Natural killer cell (primary cell): ENCODE measurements around the gene MOB2. TPM values are rescaled to one million over a fixed set of nuclear protein-coding genes. Genes with fewer than 3 reads are reported as not detected.

Source experiments
- ATAC-seq, 3 donors: fragments of 150-1000 bp in 2 of 3; fragments of 200-7000 bp in 1 of 3; cut with Tn5 transposase; 1 replicate in 1 of 3; 2 replicates in 2 of 3; pipeline ENCODE4 v1.10.0; 2021; ENCODE audit warnings: mild to moderate bottlenecking in 2 of 3, moderate library complexity in 2 of 3
- DNase-seq, 2 donors: peaks; one replicate each; pipeline versions ENCODE4 v3.0.0 to v3.0.0-alpha.2; 2013 to 2021; ENCODE audit warnings: mixed read lengths in 1 of 2
- H3K27ac ChIP-seq: one replicate; pipeline ENCODE4 v1.5.1; 2013; ENCODE audit warnings: mild to moderate bottlenecking, low read length
- H3K27me3 ChIP-seq: one replicate; pipeline ENCODE4 v1.6.1; 2013; ENCODE audit warnings: low read length; ENCODE audit not compliant: control insufficient read depth, insufficient read depth
- H3K36me3 ChIP-seq: one replicate; pipeline ENCODE4 v1.6.1; 2013; ENCODE audit warnings: low read length; ENCODE audit not compliant: control insufficient read depth, insufficient read depth
- H3K4me1 ChIP-seq: one replicate; pipeline ENCODE4 v1.6.1; 2013; ENCODE audit warnings: low read length; ENCODE audit not compliant: control insufficient read depth, insufficient read depth
- H3K4me3 ChIP-seq: one replicate; pipeline ENCODE4 v1.5.1; 2013; ENCODE audit warnings: low read length
- H3K9me3 ChIP-seq: one replicate; pipeline ENCODE4 v1.6.1; 2013; ENCODE audit warnings: low read length; ENCODE audit not compliant: control insufficient read depth, insufficient read depth
- H3K27ac Mint-ChIP-seq, 2 donors: one replicate each; pipeline ENCODE4 v1.8.0; 2022; ENCODE audit warnings: mild to moderate bottlenecking in 2 of 2, mixed read lengths in 2 of 2, moderate library complexity in 1 of 2
- H3K27me3 Mint-ChIP-seq, 2 donors: one replicate each; pipeline ENCODE4 v1.8.0; 2022; ENCODE audit warnings: low read depth in 2 of 2, mixed read lengths in 2 of 2
- H3K36me3 Mint-ChIP-seq: one replicate; pipeline ENCODE4 v1.8.0; 2022; ENCODE audit warnings: mixed read lengths
- H3K4me1 Mint-ChIP-seq, 2 donors: one replicate each; pipeline ENCODE4 v1.8.0; 2022; ENCODE audit warnings: mixed read lengths in 2 of 2
- H3K4me3 Mint-ChIP-seq: one replicate; pipeline ENCODE4 v1.8.0; 2022; ENCODE audit warnings: mild to moderate bottlenecking, moderate library complexity, mixed read lengths
- H3K9me3 Mint-ChIP-seq, 2 donors: one replicate each; pipeline ENCODE4 v1.8.0; 2022; ENCODE audit warnings: mixed read lengths in 2 of 2
- WGBS: methylation state at CpG from one replicate; pipeline ENCODE4 v1.1.7; 2013; ENCODE audit warnings: missing lambda C conversion rate; ENCODE audit not compliant: insufficient coverage; 5-methylcytosine and 5-hydroxymethylcytosine counted together
- intact Hi-C: fragments of 100-400 bp; cut with micrococcal nuclease; formaldehyde crosslinking; loops from one replicate; pipeline ENCODE4 v1.14.2; 2022
- total RNA-seq, 4 donors: library from RNA; stranded (reverse); fragments of 120-200 nt in 1 of 4; gene quantifications; one replicate each; pipeline versions ENCODE4 v1.2.3 to v1.2.4, GENCODE V29; 2013 to 2022
- TF ChIP-seq, protein P1 (sequence below): fragments of 200-600 bp; IDR thresholded peaks from one replicate; pipeline ENCODE4 v1.8.0; 2022; ENCODE audit warnings: antibody characterized with exemption

The MOB2 gene
- total RNA-seq, 3 donors from 2014 or later (not counting 1 experiment from before 2014, with no cell fraction given) = 61.9 to 79.6 (median 78.5) TPM

DNA sequence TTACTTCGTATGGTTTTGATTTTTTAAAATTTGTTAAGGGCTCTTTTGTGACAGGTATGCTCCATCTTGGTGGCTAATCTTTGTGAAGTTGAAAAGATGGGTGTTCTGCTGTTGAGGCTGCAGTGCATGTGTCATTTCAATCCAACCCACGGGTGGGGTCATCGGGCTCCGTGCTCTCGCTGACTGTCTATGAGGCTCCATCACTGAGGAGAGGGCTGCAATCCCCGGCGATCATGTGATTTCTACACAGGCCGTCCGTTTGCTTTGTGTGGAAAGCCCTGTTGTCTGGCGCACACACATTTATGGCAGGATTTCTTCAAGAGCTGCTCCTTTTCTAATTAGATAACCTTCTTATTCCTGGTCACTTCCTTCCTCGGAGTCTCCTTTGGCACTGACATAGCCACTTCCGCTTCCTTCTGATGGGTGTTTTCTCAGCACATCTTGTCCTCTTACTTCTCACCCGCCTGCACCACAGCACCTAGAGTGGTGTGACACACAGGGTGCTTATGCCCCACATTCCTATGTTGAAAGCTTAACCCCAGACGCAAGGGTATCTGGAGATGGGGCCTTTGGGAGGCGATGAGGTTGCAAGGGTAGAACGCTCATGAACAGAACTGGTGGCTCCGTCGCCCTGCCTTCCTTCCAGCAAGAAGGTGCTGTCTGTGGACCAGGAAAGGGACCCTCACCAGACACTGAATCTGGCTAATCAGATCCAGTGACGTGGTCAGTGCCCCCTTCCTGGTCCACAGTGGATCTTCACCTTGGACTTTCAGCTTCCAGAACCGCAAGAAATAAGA, 9.4 kb downstream of the MOB2 start:
- Histone ChIP-seq H3K4me1 (no peaks in the 10 kb centered on the region), H3K27me3 (no peaks in the 10 kb centered on the region), H3K27ac (no peak overlapping the region), H3K9me3 (no peaks in the 10 kb centered on the region), H3K36me3 (peaks cover 68% of the 10 kb centered on the region), H3K4me3 (no peak overlapping the region)
- Mint-ChIP-seq H3K36me3 (peaks cover 18% of the 10 kb centered on the region), H3K27me3 (no peaks in the 10 kb centered on the region), H3K4me3 (no peak overlapping the region), H3K27ac (no peak overlapping the region), H3K4me1 (peaks cover 5 to 7% of the 10 kb centered on the region in 2 donors), H3K9me3 (no peaks in the 10 kb centered on the region)
- TF ChIP-seq, protein P1, sequence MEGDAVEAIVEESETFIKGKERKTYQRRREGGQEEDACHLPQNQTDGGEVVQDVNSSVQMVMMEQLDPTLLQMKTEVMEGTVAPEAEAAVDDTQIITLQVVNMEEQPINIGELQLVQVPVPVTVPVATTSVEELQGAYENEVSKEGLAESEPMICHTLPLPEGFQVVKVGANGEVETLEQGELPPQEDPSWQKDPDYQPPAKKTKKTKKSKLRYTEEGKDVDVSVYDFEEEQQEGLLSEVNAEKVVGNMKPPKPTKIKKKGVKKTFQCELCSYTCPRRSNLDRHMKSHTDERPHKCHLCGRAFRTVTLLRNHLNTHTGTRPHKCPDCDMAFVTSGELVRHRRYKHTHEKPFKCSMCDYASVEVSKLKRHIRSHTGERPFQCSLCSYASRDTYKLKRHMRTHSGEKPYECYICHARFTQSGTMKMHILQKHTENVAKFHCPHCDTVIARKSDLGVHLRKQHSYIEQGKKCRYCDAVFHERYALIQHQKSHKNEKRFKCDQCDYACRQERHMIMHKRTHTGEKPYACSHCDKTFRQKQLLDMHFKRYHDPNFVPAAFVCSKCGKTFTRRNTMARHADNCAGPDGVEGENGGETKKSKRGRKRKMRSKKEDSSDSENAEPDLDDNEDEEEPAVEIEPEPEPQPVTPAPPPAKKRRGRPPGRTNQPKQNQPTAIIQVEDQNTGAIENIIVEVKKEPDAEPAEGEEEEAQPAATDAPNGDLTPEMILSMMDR = no peak
- DNase-seq (no peak), ATAC-seq (no peak)
- 94% methylated on average over 20 of the region's 20 CpGs for WGBS
- intact Hi-C loops = no loop called here

DNA sequence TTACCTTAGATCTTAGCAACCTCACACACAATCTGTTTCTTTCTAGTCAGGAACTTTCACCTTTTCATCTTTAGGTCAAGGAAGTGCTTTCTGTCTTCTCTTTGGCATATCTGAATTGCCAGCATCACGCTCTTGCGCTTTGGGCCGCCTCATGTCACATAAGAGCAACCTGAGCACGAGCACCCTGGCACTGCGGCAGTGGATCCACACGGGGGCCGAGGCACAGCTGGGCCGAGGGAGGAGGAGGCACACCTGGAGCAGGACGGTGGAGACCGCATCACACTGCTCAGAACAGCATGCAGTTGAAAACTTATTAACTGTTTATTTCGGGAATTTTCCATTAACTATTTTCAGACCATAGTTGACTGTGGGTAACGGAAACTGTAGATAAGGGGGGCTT, 10.7 kb downstream of the MOB2 start:
- no peak overlapping the region for H3K4me3 Mint-ChIP-seq
- no peaks in the 10 kb centered on the region for H3K27me3 ChIP-seq
- H3K9me3 ChIP-seq = no peaks in the 10 kb centered on the region
- no peaks in the 10 kb centered on the region for H3K9me3 Mint-ChIP-seq
- intact Hi-C loops = no loop called here
- peaks cover 18% of the 10 kb centered on the region for H3K36me3 Mint-ChIP-seq
- H3K4me3 ChIP-seq = no peak overlapping the region
- TF ChIP-seq, protein P1 = no peak
- H3K36me3 ChIP-seq = peaks cover 76% of the 10 kb centered on the region
- H3K27me3 Mint-ChIP-seq = no peaks in the 10 kb centered on the region
- no peaks in the 10 kb centered on the region for H3K4me1 ChIP-seq
- DNase-seq (no peak), ATAC-seq (no peak)
- no peak overlapping the region for H3K27ac Mint-ChIP-seq
- 96% methylated on average over 9 of the region's 12 CpGs for WGBS
- no peak overlapping the region for H3K27ac ChIP-seq
- peaks cover 5 to 6% of the 10 kb centered on the region in 2 donors for H3K4me1 Mint-ChIP-seq

DNA sequence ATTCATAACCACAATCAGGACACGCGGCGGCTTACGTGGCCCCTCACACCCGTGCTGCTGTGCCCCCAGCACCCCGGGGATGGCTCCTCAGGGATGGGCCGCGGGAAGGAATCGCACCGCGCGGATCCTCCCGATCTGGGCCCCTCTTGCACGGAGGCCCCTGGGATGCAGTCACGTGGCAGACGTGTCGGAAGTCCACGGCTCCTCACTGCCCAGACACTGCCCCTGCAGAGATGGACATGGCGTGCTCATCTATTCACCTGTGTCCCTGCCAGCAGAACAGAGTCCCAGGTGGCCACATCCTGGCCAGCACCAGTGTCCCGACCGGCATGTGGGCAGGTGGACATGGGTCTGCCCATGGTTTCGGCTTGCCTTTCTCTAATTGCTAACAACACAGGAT, 12.8 kb downstream of the MOB2 start:
- WGBS = 97% methylated on average over 22 of the region's 22 CpGs
- no peaks in the 10 kb centered on the region for H3K4me1 ChIP-seq
- H3K4me3 ChIP-seq = no peak overlapping the region
- Mint-ChIP-seq H3K36me3 (peaks cover 18% of the 10 kb centered on the region), H3K4me1 (peaks cover 2% of the 10 kb centered on the region in 2 donors), H3K27ac (no peak overlapping the region), H3K4me3 (no peak overlapping the region), H3K9me3 (no peaks in the 10 kb centered on the region), H3K27me3 (no peaks in the 10 kb centered on the region)
- no peaks in the 10 kb centered on the region for H3K27me3 ChIP-seq
- DNase-seq (no peak), ATAC-seq (no peak)
- H3K36me3 ChIP-seq = peaks cover 77% of the 10 kb centered on the region
- TF ChIP-seq, protein P1 = no peak
- no peak overlapping the region for H3K27ac ChIP-seq
- intact Hi-C loops = no loop called here
- no peaks in the 10 kb centered on the region for H3K9me3 ChIP-seq
